Measurements from ENCODE around the gene CHI3L1.

- TF ChIP-seq ZNF274 (IDR thresholded peaks at IDR 0.05; ENCODE audit: low read depth, low read length) (no peak), YY1 (IDR thresholded peaks at IDR 0.05; ENCODE audit: insufficient read depth, insufficient read length) (no peak), SUZ12 (IDR thresholded peaks at IDR 0.05; ENCODE audit: extremely low read depth, insufficient read depth, insufficient read length) (no peak)
These were observed 20.7 kb downstream of the CHI3L1 start for GRCh38 chr1:203165800-203166161.
